ENCODE measurements around the gene GIPC3.

DNA sequence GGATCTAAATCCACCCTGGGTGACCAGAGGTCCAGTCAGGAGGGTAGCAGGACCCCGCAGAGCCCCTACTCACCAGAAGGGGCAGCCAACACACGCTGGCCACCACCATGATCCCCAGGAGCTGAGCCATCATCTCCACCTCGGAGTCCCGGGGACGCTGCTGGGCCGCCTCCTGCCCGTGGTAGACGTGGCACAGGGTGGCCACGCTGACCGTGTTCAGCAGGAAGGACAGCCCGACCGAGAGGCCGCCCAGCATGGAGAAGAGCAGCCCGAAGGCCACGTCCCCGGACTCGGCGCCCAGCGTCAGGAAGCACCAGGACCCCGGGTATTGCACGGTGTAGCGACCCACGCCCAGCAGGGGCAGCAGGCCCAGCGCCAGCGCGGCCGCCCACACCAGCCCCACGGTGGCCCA is 14.5 kb downstream of the GIPC3 start:
- TF ChIP-seq CTCF (IDR thresholded peaks at IDR 0.05) (no peak), POLR2A (IDR thresholded peaks at IDR 0.05) (no peak), EP300 (IDR thresholded peaks at IDR 0.05) (no peak), POLR2AphosphoS5 (IDR thresholded peaks at IDR 0.05) (no peak)
